Choroid plexus epithelial cell (primary cell): ENCODE measurements around the gene HPS4.

Source experiments
- DNase-seq: peaks from one replicate; pipeline ENCODE4 v3.0.0-alpha.2; 2010; ENCODE audit warnings: low read depth
- H3K4me3 ChIP-seq: 2 replicates; pipeline ENCODE4 v1.5.1; 2011; ENCODE audit warnings: low read depth, mild to moderate bottlenecking, control low read depth, low read length, moderate library complexity
- TF ChIP-seq, protein P1 (sequence below): conservative IDR thresholded peaks from 2 replicates; pipeline ENCODE4 v1.5.1; 2011; ENCODE audit warnings: low read depth, mild to moderate bottlenecking, control low read depth, inconsistent platforms, low read length, moderate library complexity

HPS4 gene

DNA sequence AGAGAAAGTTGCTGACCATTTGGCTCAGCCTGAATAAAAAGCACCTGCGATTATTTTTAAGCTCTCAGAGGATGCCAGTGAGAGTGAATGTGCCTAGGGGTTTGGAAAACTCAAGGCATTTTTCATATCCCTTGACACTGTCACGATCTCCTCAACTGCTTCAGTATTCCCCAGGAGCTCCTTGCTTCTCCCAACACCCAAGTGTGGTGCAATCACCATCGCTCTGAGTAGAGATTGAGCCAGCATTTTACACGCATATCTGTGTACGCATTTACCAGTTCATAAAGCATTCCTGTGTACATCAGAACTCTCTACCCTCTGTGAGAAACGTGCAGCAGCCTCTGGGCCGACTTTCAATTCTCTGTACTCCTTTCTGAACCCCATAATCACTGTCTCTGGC is 1.4 kb upstream of the HPS4 start:
- TF ChIP-seq, protein P1, sequence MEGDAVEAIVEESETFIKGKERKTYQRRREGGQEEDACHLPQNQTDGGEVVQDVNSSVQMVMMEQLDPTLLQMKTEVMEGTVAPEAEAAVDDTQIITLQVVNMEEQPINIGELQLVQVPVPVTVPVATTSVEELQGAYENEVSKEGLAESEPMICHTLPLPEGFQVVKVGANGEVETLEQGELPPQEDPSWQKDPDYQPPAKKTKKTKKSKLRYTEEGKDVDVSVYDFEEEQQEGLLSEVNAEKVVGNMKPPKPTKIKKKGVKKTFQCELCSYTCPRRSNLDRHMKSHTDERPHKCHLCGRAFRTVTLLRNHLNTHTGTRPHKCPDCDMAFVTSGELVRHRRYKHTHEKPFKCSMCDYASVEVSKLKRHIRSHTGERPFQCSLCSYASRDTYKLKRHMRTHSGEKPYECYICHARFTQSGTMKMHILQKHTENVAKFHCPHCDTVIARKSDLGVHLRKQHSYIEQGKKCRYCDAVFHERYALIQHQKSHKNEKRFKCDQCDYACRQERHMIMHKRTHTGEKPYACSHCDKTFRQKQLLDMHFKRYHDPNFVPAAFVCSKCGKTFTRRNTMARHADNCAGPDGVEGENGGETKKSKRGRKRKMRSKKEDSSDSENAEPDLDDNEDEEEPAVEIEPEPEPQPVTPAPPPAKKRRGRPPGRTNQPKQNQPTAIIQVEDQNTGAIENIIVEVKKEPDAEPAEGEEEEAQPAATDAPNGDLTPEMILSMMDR: no peak
- no peak overlapping the region for H3K4me3 ChIP-seq
- no peak for DNase-seq

DNA sequence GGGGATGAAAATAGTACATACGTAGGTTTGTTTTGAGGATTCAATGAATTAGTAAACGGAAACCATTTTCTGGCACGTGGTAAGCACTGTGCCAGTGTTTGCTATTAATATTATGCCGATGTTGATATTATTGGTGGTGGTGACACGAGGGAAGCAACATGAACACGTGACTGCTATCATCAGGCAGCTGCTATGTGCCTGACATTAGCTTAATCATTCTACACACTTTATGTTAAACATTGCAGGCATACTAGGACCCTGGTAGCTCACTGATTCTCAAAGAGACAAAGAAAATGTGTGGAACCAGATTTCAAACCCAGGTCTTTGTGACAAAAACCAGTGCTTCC is 750 bp upstream of the HPS4 start:
- peak; percentile 15 for DNase-seq
- peak overlapping the region; percentile 94 for H3K4me3 ChIP-seq
- TF ChIP-seq, protein P1: no peak

DNA sequence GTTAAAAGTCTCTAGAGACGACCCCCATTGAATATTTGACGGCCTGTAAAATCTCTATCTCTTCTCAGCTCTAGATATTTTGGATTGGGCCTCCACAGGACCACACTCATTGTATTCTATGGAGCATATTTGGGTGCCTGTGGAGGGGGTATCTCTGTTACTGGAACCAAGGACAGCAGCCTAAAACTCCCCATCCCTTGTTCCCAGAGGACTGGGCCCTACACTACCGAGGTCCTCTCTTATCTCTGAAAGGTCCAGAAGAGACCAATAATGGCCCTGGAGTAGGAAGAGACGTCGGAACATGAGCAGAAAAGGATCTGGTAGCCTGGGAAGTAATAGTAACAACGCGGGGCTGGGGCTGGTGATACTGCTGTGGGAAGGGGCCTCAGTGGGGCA is 542 bp downstream of the HPS4 start:
- TF ChIP-seq, protein P1: no peak
- no peak for DNase-seq
- peak overlapping the region; percentile 94 for H3K4me3 ChIP-seq

DNA sequence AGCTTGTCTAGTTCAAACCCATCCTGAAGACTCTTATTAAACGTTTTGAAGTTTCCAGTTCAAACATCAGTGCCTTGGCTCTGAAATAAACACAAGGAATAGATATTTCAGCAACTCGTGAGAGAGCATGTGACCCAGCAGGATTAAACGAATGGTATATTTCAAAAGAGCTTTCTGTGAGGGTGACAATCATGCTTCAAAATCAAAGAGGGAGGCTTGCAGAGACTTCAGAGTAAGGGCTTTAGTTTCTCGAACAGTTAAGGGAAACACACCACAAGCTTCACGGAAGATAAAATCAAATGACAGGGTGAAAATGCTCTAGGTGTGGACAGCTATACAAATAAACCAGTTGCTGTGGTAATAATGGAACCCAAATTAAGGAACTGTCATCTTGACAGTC is 1.4 kb downstream of the HPS4 start:
- DNase-seq: no peak
- H3K4me3 ChIP-seq: no peak overlapping the region
- TF ChIP-seq, protein P1: no peak

DNA sequence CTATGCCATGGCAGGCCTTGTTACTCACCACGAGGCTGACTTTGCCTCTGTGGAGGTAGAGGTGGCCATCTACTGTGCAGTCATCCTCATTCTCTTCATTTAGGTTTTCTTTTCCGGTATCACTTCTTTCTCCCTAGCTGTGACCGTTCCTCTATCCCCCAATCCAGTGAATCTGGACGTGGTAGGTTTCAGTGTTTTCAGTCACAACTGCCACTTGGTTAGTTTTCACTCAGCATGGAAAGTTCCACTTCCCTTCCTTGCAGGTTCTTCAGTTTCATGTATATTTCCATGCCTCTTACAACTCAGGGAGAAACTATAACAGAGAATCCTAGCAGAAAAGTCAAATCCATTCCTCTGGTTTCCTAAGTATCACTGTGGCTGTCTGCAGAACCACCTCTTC is 1.9 kb downstream of the HPS4 start:
- H3K4me3 ChIP-seq: no peak overlapping the region
- TF ChIP-seq, protein P1: no peak
- no peak for DNase-seq

DNA sequence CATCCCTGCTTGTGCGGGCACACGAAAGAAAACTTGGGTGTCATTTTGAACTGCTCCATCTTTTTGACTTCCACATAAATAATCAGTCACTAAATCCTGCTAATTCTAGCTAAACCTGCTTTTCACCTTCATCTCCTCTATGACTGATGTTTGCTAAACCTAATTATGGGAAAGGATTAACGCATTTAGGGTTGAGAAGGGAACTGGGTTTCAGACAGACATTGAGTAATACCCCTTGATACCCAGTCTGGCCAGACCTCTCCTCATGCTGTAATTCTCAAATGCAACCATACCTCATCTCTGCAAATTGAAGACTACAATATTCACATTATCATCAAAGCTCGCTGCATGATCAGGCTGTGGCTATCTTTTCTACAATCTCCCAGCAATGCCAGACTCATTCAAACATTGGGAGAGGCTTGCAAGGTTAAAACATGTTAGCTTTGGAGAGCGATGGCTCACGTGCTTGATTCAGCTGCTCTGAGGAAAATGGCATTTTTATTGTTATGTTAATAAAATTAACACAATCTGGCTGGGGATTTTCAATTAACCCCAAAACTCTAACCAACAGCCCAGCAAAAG is 2.4 kb downstream of the HPS4 start:
- TF ChIP-seq, protein P1: no peak
- DNase-seq: no peak
- no peak overlapping the region for H3K4me3 ChIP-seq

DNA sequence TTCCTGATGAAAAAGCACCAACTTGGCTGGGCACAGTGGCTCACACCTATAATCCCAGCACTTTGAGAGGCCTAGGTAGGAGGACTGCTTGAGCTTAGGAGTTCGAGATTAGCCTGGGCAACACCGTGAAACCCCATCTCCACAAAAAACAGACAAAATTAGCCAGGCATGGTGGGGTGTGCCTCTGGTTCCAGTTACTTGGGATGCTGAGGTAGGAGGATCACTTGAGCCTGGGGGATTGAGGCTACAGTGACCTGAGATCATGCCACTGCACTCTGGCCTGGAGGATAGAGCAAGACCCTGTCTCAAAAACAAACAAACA is 3.0 kb downstream of the HPS4 start:
- no peak for DNase-seq
- no peak overlapping the region for H3K4me3 ChIP-seq
- TF ChIP-seq, protein P1: no peak
